Transverse colon (tissue), 4 donors: Measurements from ENCODE around the gene KCNK7. TPM values are rescaled to one million over a fixed set of nuclear protein-coding genes. Genes with fewer than 3 reads are reported as not detected.

Source experiments
- DNase-seq: peaks from one replicate; pipeline ENCODE4 v3.0.0-alpha.2; 2019
- H3K27ac ChIP-seq, 4 donors: fragments of 200-600 bp; sonication (generic); 2 replicates each; pipeline ENCODE4 v1.5.1; 2016 to 2018; ENCODE audit warnings: inconsistent platforms in 4 of 4
- H3K27me3 ChIP-seq: fragments of 200-600 bp; sonication (generic); 2 replicates; pipeline ENCODE4 v1.5.1; 2017; ENCODE audit warnings: inconsistent platforms
- H3K36me3 ChIP-seq, 4 donors: fragments of 200-600 bp; sonication (generic); 2 replicates each; pipeline ENCODE4 v1.5.1; 2017 to 2019; ENCODE audit warnings: inconsistent platforms in 4 of 4
- H3K4me1 ChIP-seq, 4 donors: fragments of 200-600 bp; sonication (generic); 2 replicates each; pipeline ENCODE4 v1.5.1; 2017 to 2020; ENCODE audit warnings: inconsistent platforms in 4 of 4
- H3K4me3 ChIP-seq, 4 donors: fragments of 200-600 bp; sonication (generic); 1 replicate in 1 of 4; 2 replicates in 3 of 4; pipeline versions ENCODE4 v1.5.1 to v1.6.1; 2017 to 2019; ENCODE audit warnings: inconsistent platforms in 4 of 4
- H3K9me3 ChIP-seq, 2 donors: fragments of 200-600 bp; sonication (generic); 2 replicates each; pipeline ENCODE4 v1.5.1; 2017 to 2019; ENCODE audit warnings: inconsistent platforms in 2 of 2
- EP300 ChIP-seq: sonication (generic); formaldehyde crosslinking; IDR thresholded peaks from one replicate; pipeline ENCODE4 v1.6.1; 2017; ENCODE audit warnings: antibody characterized with exemption, low read depth
- POLR2A ChIP-seq: fragments of 450-650 bp; IDR thresholded peaks from one replicate; pipeline ENCODE4 v1.6.1; 2016; ENCODE audit warnings: antibody characterized with exemption, mild to moderate bottlenecking, moderate library complexity
- POLR2AphosphoS5 ChIP-seq, 3 donors: sonication (generic); formaldehyde crosslinking; IDR thresholded peaks; one replicate each; pipeline ENCODE4 v1.6.1; 2016; ENCODE audit warnings: antibody characterized with exemption in 3 of 3
- WGBS, 2 donors: methylation state at CpG; one replicate each; pipeline ENCODE4 v1.1.5; 2018; ENCODE audit warnings: low coverage in 1 of 2; 5-methylcytosine and 5-hydroxymethylcytosine counted together
- in situ Hi-C, 4 donors: fragments of 200-750 bp; cut with MboI; loops; one replicate each; pipeline versions ENCODE4 v1.15.0 to v1.15.1; 2017; ENCODE audit warnings: low sequenced_read_pairs in 3 of 4, low pct_ligation_motif_present in 1 of 4, low pct_unique_long_range_greater_than_20kb in 1 of 4
- intact Hi-C: fragments of 100-400 bp; cut with DNase I; formaldehyde crosslinking; loops from one replicate; pipeline ENCODE4 v1.15.1; 2023; ENCODE audit warnings: low total_unique reads
- total RNA-seq, 4 donors: library from RNA; depleted of rRNA; stranded (reverse); fragments of >200 nt; gene quantifications; one replicate each; pipeline ENCODE4 v1.1.0, GENCODE V29; 2016
- TF ChIP-seq, protein P1 (sequence below), 5 experiments: fragments of 200-600 bp in 3 of 5; fragments of 450-650 bp in 2 of 5; sonication (generic) in 3 of 5; IDR thresholded peaks; 1 replicate in 2 of 5; 2 replicates in 3 of 5; pipeline ENCODE4 v1.5.1; 2016 to 2017; ENCODE audit warnings: antibody characterized with exemption in 5 of 5, inconsistent platforms in 3 of 5, mild to moderate bottlenecking in 2 of 5, moderate library complexity in 1 of 5

Gene KCNK7
- total RNA-seq, 4 donors from 2014 or later: 0.27 to 1.6 TPM; not detected in 2

- in situ Hi-C loops (no loop called here), intact Hi-C loops (loop anchor here (10.0 kb wide), 1 partner anchor 70 kb away; no protein-coding TSS in a partner anchor)
- Histone ChIP-seq H3K27ac (no peak overlapping the region), H3K9me3 (no peaks in the 10 kb centered on the region), H3K27me3 (no peaks in the 10 kb centered on the region), H3K36me3 (peaks cover 0 to 38% (median 18%) of the 10 kb centered on the region in 4 donors), H3K4me3 (no peak overlapping the region), H3K4me1 (peaks cover 9 to 30% (median 26%) of the 10 kb centered on the region in 4 donors)
- 93% methylated on average over 45 of the region's 46 CpGs; no CpG with 5 or more reads in 1 of the 2 donors for WGBS, 2 donors
- DNase-seq: no peak
- TF ChIP-seq EP300 (no peak), POLR2AphosphoS5 (IDR thresholded peaks at IDR 0.05) (no peak), POLR2A (no peak)
- TF ChIP-seq, protein P1, sequence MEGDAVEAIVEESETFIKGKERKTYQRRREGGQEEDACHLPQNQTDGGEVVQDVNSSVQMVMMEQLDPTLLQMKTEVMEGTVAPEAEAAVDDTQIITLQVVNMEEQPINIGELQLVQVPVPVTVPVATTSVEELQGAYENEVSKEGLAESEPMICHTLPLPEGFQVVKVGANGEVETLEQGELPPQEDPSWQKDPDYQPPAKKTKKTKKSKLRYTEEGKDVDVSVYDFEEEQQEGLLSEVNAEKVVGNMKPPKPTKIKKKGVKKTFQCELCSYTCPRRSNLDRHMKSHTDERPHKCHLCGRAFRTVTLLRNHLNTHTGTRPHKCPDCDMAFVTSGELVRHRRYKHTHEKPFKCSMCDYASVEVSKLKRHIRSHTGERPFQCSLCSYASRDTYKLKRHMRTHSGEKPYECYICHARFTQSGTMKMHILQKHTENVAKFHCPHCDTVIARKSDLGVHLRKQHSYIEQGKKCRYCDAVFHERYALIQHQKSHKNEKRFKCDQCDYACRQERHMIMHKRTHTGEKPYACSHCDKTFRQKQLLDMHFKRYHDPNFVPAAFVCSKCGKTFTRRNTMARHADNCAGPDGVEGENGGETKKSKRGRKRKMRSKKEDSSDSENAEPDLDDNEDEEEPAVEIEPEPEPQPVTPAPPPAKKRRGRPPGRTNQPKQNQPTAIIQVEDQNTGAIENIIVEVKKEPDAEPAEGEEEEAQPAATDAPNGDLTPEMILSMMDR (IDR thresholded peaks at IDR 0.05): no peak
Measured at GRCh38 chr11:65634905-65635731, 39.5 kb upstream of the KCNK7 start.

DNA sequence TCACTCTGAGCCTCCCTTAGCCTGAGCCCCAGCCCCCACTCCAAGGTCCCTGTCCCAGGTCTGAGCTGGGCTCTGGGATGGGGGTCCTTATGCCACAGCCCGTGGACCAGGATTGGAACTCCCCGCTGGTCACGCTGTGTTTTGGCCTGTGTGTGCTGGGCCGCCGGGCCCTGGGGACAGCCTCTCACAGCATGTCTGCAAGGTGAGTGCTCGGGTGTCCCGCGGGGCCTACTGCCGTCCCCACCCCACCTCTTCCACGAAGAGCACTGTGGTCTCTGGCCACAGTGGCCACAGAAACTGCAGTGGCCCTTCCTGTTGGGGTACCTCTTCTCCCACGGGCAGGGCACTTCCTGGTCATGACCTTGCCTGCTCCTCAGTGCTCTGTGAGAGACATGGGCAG, 38.8 kb upstream of the KCNK7 start:
- intact Hi-C loops: loop anchor here (10.0 kb wide), 1 partner anchor 70 kb away; no protein-coding TSS in a partner anchor
- peaks cover 0 to 45% (median 20%) of the 10 kb centered on the region in 4 donors for H3K36me3 ChIP-seq

GRCh38 chr11:65634109-65634436, 38.5 kb upstream of the KCNK7 start:
- Histone ChIP-seq H3K27ac (no peak overlapping the region), H3K4me1 (peaks cover 8 to 20% (median 16%) of the 10 kb centered on the region in 4 donors), H3K4me3 (no peak overlapping the region), H3K27me3 (no peaks in the 10 kb centered on the region), H3K9me3 (no peaks in the 10 kb centered on the region), H3K36me3 (peaks cover 0 to 48% (median 22%) of the 10 kb centered on the region in 4 donors)
- TF ChIP-seq POLR2AphosphoS5 (IDR thresholded peaks at IDR 0.05): no peak
- TF ChIP-seq, protein P1 (IDR thresholded peaks at IDR 0.05): no peak
- intact Hi-C loops: loop anchor here (10.0 kb wide), 1 partner anchor 71 kb away; no protein-coding TSS in a partner anchor
- WGBS, 2 donors: 88% methylated on average over 14 of the region's 14 CpGs; no CpG with 5 or more reads in 1 of the 2 donors
- in situ Hi-C loops: no loop called here
- DNase-seq: no peak

More for the DNA sequence above, 38.8 kb upstream of the KCNK7 start:
- no peak overlapping the region for H3K27ac ChIP-seq
- in situ Hi-C loops: no loop called here
- WGBS, 2 donors: 88% methylated on average over 10 of the region's 11 CpGs; no CpG with 5 or more reads in 1 of the 2 donors
- peaks cover 9 to 23% (median 20%) of the 10 kb centered on the region in 4 donors for H3K4me1 ChIP-seq
- H3K27me3 ChIP-seq: no peaks in the 10 kb centered on the region
- TF ChIP-seq POLR2A: no peak
- no peak for TF ChIP-seq POLR2AphosphoS5 (IDR thresholded peaks at IDR 0.05)
- TF ChIP-seq EP300: no peak
- TF ChIP-seq, protein P1 (IDR thresholded peaks at IDR 0.05): no peak
- no peak for DNase-seq
- no peaks in the 10 kb centered on the region for H3K9me3 ChIP-seq
- H3K4me3 ChIP-seq: no peak overlapping the region

GRCh38 chr11:65633390-65634108, 37.9 kb upstream of the KCNK7 start:
- H3K27me3 ChIP-seq: no peaks in the 10 kb centered on the region
- in situ Hi-C loops: no loop called here
- peaks cover 5 to 14% (median 11%) of the 10 kb centered on the region in 4 donors for H3K4me1 ChIP-seq
- H3K27ac ChIP-seq: no peak overlapping the region
- no peak overlapping the region for H3K4me3 ChIP-seq
- WGBS, 2 donors: 87% methylated on average over 20 of the region's 20 CpGs; no CpG with 5 or more reads in 1 of the 2 donors
- intact Hi-C loops: loop anchor here (10.0 kb wide), 1 partner anchor 71 kb away; no protein-coding TSS in a partner anchor
- TF ChIP-seq POLR2A: no peak
- TF ChIP-seq EP300: no peak
- TF ChIP-seq, protein P1 (IDR thresholded peaks at IDR 0.05): no peak
- no peak for TF ChIP-seq POLR2AphosphoS5 (IDR thresholded peaks at IDR 0.05)
- H3K36me3 ChIP-seq: peaks cover 0 to 53% (median 24%) of the 10 kb centered on the region in 4 donors
- DNase-seq: no peak
- H3K9me3 ChIP-seq: no peaks in the 10 kb centered on the region
